Activated naive CD4-positive, alpha-beta T cell treated with anti-CD3 and anti-CD28 coated beads, Interleukin-2, amount 10 ng/mL, durations not matched to agents 7 days and 5 days (primary cell): ENCODE measurements around the gene GNG7.
"Not testable (repeated sequence)": the region's sequence is repeated elsewhere in the genome, so short reads cannot be mapped to it uniquely, and the experiment has no call there.

Experiments
- CTCF ChIA-PET: fragments of 350-600 bp; sonication (Branson Sonifier 250); formaldehyde crosslinking; loops from one replicate; lab custom pipeline; 2021; ENCODE audit warnings: antibody characterized with exemption; lab: Charles Lee
- DNase-seq: peaks from one replicate; pipeline ENCODE4 v3.0.0-alpha.2; 2020
- H3K27ac Mint-ChIP-seq: one replicate; pipeline ENCODE4 v1.8.0; 2021; ENCODE audit warnings: mild to moderate bottlenecking, moderate library complexity, mixed read lengths
- H3K27me3 Mint-ChIP-seq: one replicate; pipeline ENCODE4 v1.8.0; 2021; ENCODE audit warnings: mild to moderate bottlenecking, mixed read lengths
- H3K36me3 Mint-ChIP-seq: one replicate; pipeline ENCODE4 v1.8.0; 2021; ENCODE audit warnings: mixed read lengths
- H3K4me1 Mint-ChIP-seq: one replicate; pipeline ENCODE4 v1.8.0; 2021; ENCODE audit warnings: mixed read lengths
- H3K4me3 Mint-ChIP-seq: one replicate; pipeline ENCODE4 v1.8.0; 2021; ENCODE audit warnings: mild to moderate bottlenecking, moderate library complexity, mixed read lengths
- H3K9me3 Mint-ChIP-seq: one replicate; pipeline ENCODE4 v1.8.0; 2021; ENCODE audit warnings: mixed read lengths

GNG7 gene

GRCh38 chr19:2494447-2495129 is 207.9 kb downstream of the GNG7 start:
- Mint-ChIP-seq H3K27me3 (peaks cover 59% of the 10 kb centered on the region), H3K36me3 (no peaks in the 10 kb centered on the region), H3K4me1 (peaks cover 60% of the 10 kb centered on the region), H3K27ac (peak overlapping the region; percentile 58), H3K9me3 (no peaks in the 10 kb centered on the region), H3K4me3 (peak overlapping the region; percentile 74)
- CTCF ChIA-PET: interaction anchor here (0.8 kb wide), 1 partner anchor 117 kb away, joined by 3 read pairs; no protein-coding TSS in a partner anchor
- DNase-seq: peak; percentile 77

- H3K4me3 Mint-ChIP-seq: peak overlapping the region; percentile 74
- H3K4me1 Mint-ChIP-seq: peaks cover 59% of the 10 kb centered on the region
- peak overlapping the region; percentile 37 for H3K27ac Mint-ChIP-seq
- peaks cover 60% of the 10 kb centered on the region for H3K27me3 Mint-ChIP-seq
- H3K9me3 Mint-ChIP-seq: no peaks in the 10 kb centered on the region
- H3K36me3 Mint-ChIP-seq: no peaks in the 10 kb centered on the region
- CTCF ChIA-PET: no interaction called here
- no peak for DNase-seq
These were observed 208.4 kb downstream of the GNG7 start for GRCh38 chr19:2494084-2494446.

GRCh38 chr19:2493448-2493847 is 209.0 kb downstream of the GNG7 start:
- H3K9me3 Mint-ChIP-seq, H3K27ac Mint-ChIP-seq, CTCF ChIA-PET, H3K36me3 Mint-ChIP-seq, H3K4me3 Mint-ChIP-seq, DNase-seq: not testable (repeated sequence)
- H3K4me1 Mint-ChIP-seq: peaks cover 59% of the 10 kb centered on the region
- H3K27me3 Mint-ChIP-seq: peaks cover 63% of the 10 kb centered on the region

GRCh38 chr19:2492870-2493269 is 209.6 kb downstream of the GNG7 start:
- no peak overlapping the region for H3K27ac Mint-ChIP-seq
- CTCF ChIA-PET: interaction anchor here (0.7 kb wide), 1 partner anchor 13 kb away, joined by 3 read pairs; no protein-coding TSS in a partner anchor
- H3K4me3 Mint-ChIP-seq: no peak overlapping the region
- H3K36me3 Mint-ChIP-seq: no peaks in the 10 kb centered on the region
- H3K27me3 Mint-ChIP-seq: peaks cover 68% of the 10 kb centered on the region
- no peak for DNase-seq
- H3K9me3 Mint-ChIP-seq: no peaks in the 10 kb centered on the region
- peaks cover 58% of the 10 kb centered on the region for H3K4me1 Mint-ChIP-seq

GRCh38 chr19:2491130-2491801 is 211.2 kb downstream of the GNG7 start:
- CTCF ChIA-PET: no interaction called here
- Mint-ChIP-seq H3K27me3 (peaks cover 81% of the 10 kb centered on the region), H3K4me1 (peaks cover 55% of the 10 kb centered on the region), H3K27ac (no peak overlapping the region), H3K36me3 (no peaks in the 10 kb centered on the region), H3K9me3 (no peaks in the 10 kb centered on the region), H3K4me3 (no peak overlapping the region)
- no peak for DNase-seq

- no peak overlapping the region for H3K27ac Mint-ChIP-seq
- H3K4me3 Mint-ChIP-seq: no peak overlapping the region
These were observed 211.8 kb downstream of the GNG7 start for GRCh38 chr19:2490659-2491058.

GRCh38 chr19:2488942-2489731 is 213.4 kb downstream of the GNG7 start:
- Mint-ChIP-seq H3K4me3 (no peak overlapping the region), H3K4me1 (peaks cover 43% of the 10 kb centered on the region), H3K9me3 (no peaks in the 10 kb centered on the region), H3K27ac (no peak overlapping the region), H3K36me3 (no peaks in the 10 kb centered on the region), H3K27me3 (peaks cover 85% of the 10 kb centered on the region)
- CTCF ChIA-PET: interaction anchor here (1.2 kb wide), 1 partner anchor 11 kb away, joined by 3 read pairs; no protein-coding TSS in a partner anchor
- no peak for DNase-seq

More at GRCh38 chr19:2490659-2491058, 211.8 kb downstream of the GNG7 start:
- Mint-ChIP-seq H3K4me1 (peaks cover 48% of the 10 kb centered on the region), H3K9me3 (no peaks in the 10 kb centered on the region), H3K27me3 (peaks cover 84% of the 10 kb centered on the region), H3K36me3 (no peaks in the 10 kb centered on the region)
- CTCF ChIA-PET: no interaction called here
- no peak for DNase-seq

- H3K27me3 Mint-ChIP-seq: peaks cover 82% of the 10 kb centered on the region
- CTCF ChIA-PET: interaction anchor here (1.2 kb wide), 1 partner anchor 11 kb away, joined by 3 read pairs; no protein-coding TSS in a partner anchor
These were observed 214.0 kb downstream of the GNG7 start for GRCh38 chr19:2488405-2488941.

GRCh38 chr19:2487842-2488241 is 214.7 kb downstream of the GNG7 start:
- DNase-seq: no peak
- Mint-ChIP-seq H3K9me3 (peaks cover 10% of the 10 kb centered on the region), H3K36me3 (peaks cover 3% of the 10 kb centered on the region), H3K4me3 (no peak overlapping the region), H3K27me3 (peaks cover 76% of the 10 kb centered on the region), H3K27ac (no peak overlapping the region), H3K4me1 (peaks cover 35% of the 10 kb centered on the region)
- CTCF ChIA-PET: interaction anchor here (1.2 kb wide), 1 partner anchor 10 kb away, joined by 3 read pairs; no protein-coding TSS in a partner anchor

More at GRCh38 chr19:2488405-2488941, 214.0 kb downstream of the GNG7 start:
- Mint-ChIP-seq H3K27ac (no peak overlapping the region), H3K36me3 (no peaks in the 10 kb centered on the region), H3K9me3 (peaks cover 5% of the 10 kb centered on the region), H3K4me3 (no peak overlapping the region), H3K4me1 (peaks cover 37% of the 10 kb centered on the region)
- DNase-seq: no peak

- CTCF ChIA-PET: no interaction called here
These were observed 215.4 kb downstream of the GNG7 start for GRCh38 chr19:2487090-2487489.

GRCh38 chr19:2485428-2485827 is 217.1 kb downstream of the GNG7 start:
- Mint-ChIP-seq H3K4me3 (no peak overlapping the region), H3K4me1 (peaks cover 19% of the 10 kb centered on the region), H3K27ac (no peak overlapping the region), H3K27me3 (peaks cover 52% of the 10 kb centered on the region), H3K36me3 (peaks cover 3% of the 10 kb centered on the region), H3K9me3 (peaks cover 15% of the 10 kb centered on the region)
- CTCF ChIA-PET: no interaction called here
- no peak for DNase-seq

More at GRCh38 chr19:2487090-2487489, 215.4 kb downstream of the GNG7 start:
- Mint-ChIP-seq H3K27ac (no peak overlapping the region), H3K9me3 (peaks cover 15% of the 10 kb centered on the region), H3K4me1 (peaks cover 29% of the 10 kb centered on the region), H3K4me3 (no peak overlapping the region), H3K27me3 (peaks cover 68% of the 10 kb centered on the region), H3K36me3 (peaks cover 3% of the 10 kb centered on the region)
- no peak for DNase-seq

- peaks cover 15% of the 10 kb centered on the region for H3K9me3 Mint-ChIP-seq
- CTCF ChIA-PET: no interaction called here
- peaks cover 24% of the 10 kb centered on the region for H3K4me1 Mint-ChIP-seq
- H3K36me3 Mint-ChIP-seq: peaks cover 3% of the 10 kb centered on the region
- DNase-seq: no peak
- H3K4me3 Mint-ChIP-seq: no peak overlapping the region
- peaks cover 41% of the 10 kb centered on the region for H3K27me3 Mint-ChIP-seq
- H3K27ac Mint-ChIP-seq: no peak overlapping the region
These were observed 218.1 kb downstream of the GNG7 start for GRCh38 chr19:2484178-2484937.

GRCh38 chr19:2483484-2484151 is 218.9 kb downstream of the GNG7 start:
- CTCF ChIA-PET: no interaction called here
- DNase-seq: no peak
- Mint-ChIP-seq H3K27me3 (peaks cover 36% of the 10 kb centered on the region), H3K36me3 (peaks cover 4% of the 10 kb centered on the region), H3K27ac (no peak overlapping the region), H3K9me3 (peaks cover 15% of the 10 kb centered on the region), H3K4me1 (peaks cover 23% of the 10 kb centered on the region), H3K4me3 (no peak overlapping the region)
